Thoracic aorta (tissue), 2 donors: Measurements from ENCODE around the gene IFT88. TPM values are rescaled to one million over a fixed set of nuclear protein-coding genes. Genes with fewer than 3 reads are reported as not detected.

Experiments
- ATAC-seq: fragments of 150-250 bp; one replicate; pipeline ENCODE4 v1.8.0; 2017; ENCODE audit warnings: low read depth; ENCODE audit not compliant: insufficient number of reproducible peaks, low FRiP score
- DNase-seq: peaks from one replicate; pipeline ENCODE4 v3.0.0-alpha.2; 2020; ENCODE audit warnings: low spot score
- H3K27ac ChIP-seq, 2 donors: fragments of 200-600 bp; sonication (generic); 1 replicate in 1 of 2; 2 replicates in 1 of 2; pipeline ENCODE4 v1.5.1; 2016; ENCODE audit warnings: mild to moderate bottlenecking in 2 of 2, moderate library complexity in 2 of 2
- H3K27me3 ChIP-seq: fragments of 200-600 bp; sonication (generic); replicated peaks from 2 replicates; pipeline ENCODE4 v1.6.0; 2016; ENCODE audit warnings: mild to moderate bottlenecking; ENCODE audit not compliant: insufficient read depth
- H3K36me3 ChIP-seq: fragments of 200-600 bp; sonication (generic); one replicate; pipeline ENCODE4 v1.5.1; 2016
- H3K4me1 ChIP-seq, 2 donors: fragments of 200-600 bp; sonication (generic); 1 replicate in 1 of 2; 2 replicates in 1 of 2; pipeline versions ENCODE4 v1.5.1 to v1.6.0; 2016; ENCODE audit warnings: low read depth in 2 of 2, mild to moderate bottlenecking in 1 of 2; ENCODE audit not compliant: control insufficient read depth in 1 of 2
- H3K4me3 ChIP-seq: fragments of 200-600 bp; sonication (generic); 2 replicates; pipeline ENCODE4 v1.5.1; 2016; ENCODE audit warnings: mild to moderate bottlenecking
- H3K9me3 ChIP-seq: fragments of 200-600 bp; sonication (generic); 2 replicates; pipeline ENCODE4 v1.5.1; 2016
- total RNA-seq, 2 donors: library from RNA; depleted of rRNA; stranded (reverse); fragments of >200 nt; gene quantifications; one replicate each; pipeline versions ENCODE4 v1.1.0 to v1.2.3, GENCODE V29; 2016
- TF ChIP-seq, protein P1 (sequence below): fragments of 200-600 bp; sonication (generic); IDR thresholded peaks from one replicate; pipeline ENCODE4 v1.5.1; 2019; ENCODE audit warnings: antibody characterized with exemption

Gene IFT88
- total RNA-seq, 2 donors from 2014 or later: 8.8 to 13.0 TPM

- Histone ChIP-seq H3K4me3 (no peak overlapping the region), H3K4me1 (no peaks in the 10 kb centered on the region), H3K27me3 (no peaks in the 10 kb centered on the region), H3K27ac (no peak overlapping the region), H3K36me3 (no peaks in the 10 kb centered on the region), H3K9me3 (no peaks in the 10 kb centered on the region)
- TF ChIP-seq, protein P1, sequence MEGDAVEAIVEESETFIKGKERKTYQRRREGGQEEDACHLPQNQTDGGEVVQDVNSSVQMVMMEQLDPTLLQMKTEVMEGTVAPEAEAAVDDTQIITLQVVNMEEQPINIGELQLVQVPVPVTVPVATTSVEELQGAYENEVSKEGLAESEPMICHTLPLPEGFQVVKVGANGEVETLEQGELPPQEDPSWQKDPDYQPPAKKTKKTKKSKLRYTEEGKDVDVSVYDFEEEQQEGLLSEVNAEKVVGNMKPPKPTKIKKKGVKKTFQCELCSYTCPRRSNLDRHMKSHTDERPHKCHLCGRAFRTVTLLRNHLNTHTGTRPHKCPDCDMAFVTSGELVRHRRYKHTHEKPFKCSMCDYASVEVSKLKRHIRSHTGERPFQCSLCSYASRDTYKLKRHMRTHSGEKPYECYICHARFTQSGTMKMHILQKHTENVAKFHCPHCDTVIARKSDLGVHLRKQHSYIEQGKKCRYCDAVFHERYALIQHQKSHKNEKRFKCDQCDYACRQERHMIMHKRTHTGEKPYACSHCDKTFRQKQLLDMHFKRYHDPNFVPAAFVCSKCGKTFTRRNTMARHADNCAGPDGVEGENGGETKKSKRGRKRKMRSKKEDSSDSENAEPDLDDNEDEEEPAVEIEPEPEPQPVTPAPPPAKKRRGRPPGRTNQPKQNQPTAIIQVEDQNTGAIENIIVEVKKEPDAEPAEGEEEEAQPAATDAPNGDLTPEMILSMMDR: no peak
- DNase-seq (no peak), ATAC-seq (no peak)
These were observed 12.2 kb downstream of the IFT88 start for GRCh38 chr13:20579191-20579590.

- Histone ChIP-seq H3K27me3 (no peaks in the 10 kb centered on the region), H3K27ac (no peak overlapping the region), H3K4me3 (no peak overlapping the region), H3K36me3 (no peaks in the 10 kb centered on the region), H3K4me1 (no peaks in the 10 kb centered on the region), H3K9me3 (no peaks in the 10 kb centered on the region)
- no peak for ATAC-seq
- DNase-seq: no peak
- TF ChIP-seq, protein P1: no peak
These were observed 13.3 kb downstream of the IFT88 start for GRCh38 chr13:20580257-20580656.

- Histone ChIP-seq H3K27me3 (no peaks in the 10 kb centered on the region), H3K4me3 (no peak overlapping the region), H3K4me1 (no peaks in the 10 kb centered on the region), H3K27ac (no peak overlapping the region), H3K9me3 (no peaks in the 10 kb centered on the region), H3K36me3 (no peaks in the 10 kb centered on the region)
- TF ChIP-seq, protein P1: no peak
- ATAC-seq (no peak), DNase-seq (no peak)
These were observed 15.1 kb downstream of the IFT88 start for GRCh38 chr13:20582026-20582425.

DNA sequence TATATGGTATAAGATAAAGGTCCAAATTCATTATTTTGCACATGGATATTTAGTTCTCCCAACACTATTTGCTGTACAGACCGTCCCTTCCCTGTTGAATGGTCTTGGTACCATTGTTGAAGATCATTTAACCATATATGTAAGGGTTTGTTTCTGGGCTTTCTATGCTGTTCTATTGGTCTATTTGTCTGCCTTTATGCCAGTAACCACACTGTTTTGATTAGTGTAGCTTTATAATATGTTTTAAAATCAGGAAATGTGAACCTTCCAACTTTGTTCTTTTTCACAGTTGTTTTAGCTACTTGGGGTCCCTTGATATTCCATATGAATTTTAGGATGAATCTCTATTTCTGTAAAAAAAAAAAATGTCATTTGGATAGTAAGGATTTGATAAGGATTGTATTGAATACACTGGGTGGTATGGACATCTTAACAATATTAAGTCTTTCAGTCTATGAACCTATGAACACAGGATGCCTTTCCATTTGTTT lies 16.9 kb downstream of the IFT88 start:
- H3K4me1 ChIP-seq: no peaks in the 10 kb centered on the region
- TF ChIP-seq, protein P1: no peak
- no peaks in the 10 kb centered on the region for H3K9me3 ChIP-seq
- no peak for DNase-seq
- H3K27ac ChIP-seq: no peak overlapping the region
- no peaks in the 10 kb centered on the region for H3K36me3 ChIP-seq
- H3K27me3 ChIP-seq: no peaks in the 10 kb centered on the region
- no peak overlapping the region for H3K4me3 ChIP-seq
- ATAC-seq: no peak

DNA sequence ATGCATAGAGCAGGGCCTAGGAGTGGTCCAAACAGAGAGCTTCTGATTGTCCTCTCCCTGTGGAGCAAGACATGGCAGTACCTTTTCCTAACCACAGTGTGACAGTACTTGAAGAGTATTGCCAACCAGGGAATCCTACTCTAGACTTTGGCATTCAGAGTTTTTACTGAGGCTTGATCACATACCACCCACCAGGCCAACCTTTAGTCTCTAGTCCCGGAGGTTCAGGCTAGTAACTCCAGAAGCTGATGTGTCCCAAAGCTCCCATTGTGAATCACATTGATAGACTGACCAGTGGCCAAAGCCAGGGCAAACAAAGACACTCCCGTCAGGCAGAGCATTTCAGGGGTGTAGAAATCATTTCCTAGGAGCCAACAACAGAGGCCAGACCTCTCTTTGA lies 18.4 kb downstream of the IFT88 start:
- Histone ChIP-seq H3K4me1 (no peaks in the 10 kb centered on the region), H3K4me3 (no peak overlapping the region), H3K9me3 (no peaks in the 10 kb centered on the region), H3K27ac (no peak overlapping the region), H3K27me3 (no peaks in the 10 kb centered on the region), H3K36me3 (no peaks in the 10 kb centered on the region)
- no peak for ATAC-seq
- no peak for DNase-seq
- TF ChIP-seq, protein P1: no peak
